ENCODE results near the gene ZSWIM9. TPM values are rescaled to one million over a fixed set of nuclear protein-coding genes. Genes with fewer than 3 reads are reported as not detected.

Gene ZSWIM9
- polyA plus RNA-seq, 1 donor from 2014 or later: 2.6 TPM

DNA sequence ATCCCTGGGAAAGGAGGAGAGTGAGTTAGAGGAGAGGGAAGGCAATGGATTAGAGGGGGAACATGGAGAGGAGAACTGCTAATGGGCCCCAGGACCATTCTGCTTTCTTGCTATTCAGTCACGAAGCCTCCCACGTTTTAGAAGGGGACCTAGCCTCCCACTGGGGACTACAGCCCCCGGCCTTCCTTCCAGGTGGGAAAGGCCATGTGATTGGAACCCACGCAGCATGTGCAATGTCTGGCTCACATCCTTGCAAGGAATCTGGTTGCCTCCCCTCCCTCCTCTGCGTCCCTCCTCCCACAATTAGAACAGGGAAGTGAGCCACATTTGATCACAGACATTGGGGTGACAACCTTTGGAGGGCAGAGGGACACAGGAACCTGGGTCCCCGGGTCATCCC lies 37.4 kb upstream of the ZSWIM9 start:
- no peaks in the 10 kb centered on the region for H3K27me3 ChIP-seq (ENCODE audit: insufficient read depth, low read depth, low read length)
- H4K20me1 ChIP-seq (ENCODE audit: insufficient read depth): no peaks in the 10 kb centered on the region
- H3K4me3 ChIP-seq (ENCODE audit: low read length): no peak overlapping the region
- no peaks in the 10 kb centered on the region for H3K9me3 ChIP-seq (ENCODE audit: low read length)
- H2AFZ ChIP-seq (ENCODE audit: low read depth, low read length): no peak overlapping the region
- no peaks in the 10 kb centered on the region for H3F3A ChIP-seq (ENCODE audit: insufficient read depth, low read length, poor library complexity, severe bottlenecking)
- no peaks in the 10 kb centered on the region for H3K79me2 ChIP-seq (replicated peaks; ENCODE audit: insufficient read depth, low read length)
- no peaks in the 10 kb centered on the region for H3K9me2 ChIP-seq (ENCODE audit: insufficient read depth, low read length)
- H3K36me3 ChIP-seq (ENCODE audit: insufficient read depth, low read length): no peaks in the 10 kb centered on the region
- H3K27ac ChIP-seq (ENCODE audit: low read length): no peak overlapping the region
- TF ChIP-seq EP300 (conservative IDR thresholded peaks at IDR 0.05; ENCODE audit: poor library complexity, severe bottlenecking) (no peak), POLR2AphosphoS5 (IDR thresholded peaks at IDR 0.05) (no peak), MXI1 (conservative IDR thresholded peaks at IDR 0.05; ENCODE audit: poor library complexity, severe bottlenecking) (no peak), TAF1 (IDR thresholded peaks at IDR 0.05; ENCODE audit: low read depth) (no peak), EZH2 (IDR thresholded peaks at IDR 0.05; ENCODE audit: borderline replicate concordance, insufficient read depth, low read length, poor library complexity, severe bottlenecking) (no peak), SMC3 (conservative IDR thresholded peaks at IDR 0.05; ENCODE audit: poor library complexity) (no peak)
- TF ChIP-seq, protein P1, sequence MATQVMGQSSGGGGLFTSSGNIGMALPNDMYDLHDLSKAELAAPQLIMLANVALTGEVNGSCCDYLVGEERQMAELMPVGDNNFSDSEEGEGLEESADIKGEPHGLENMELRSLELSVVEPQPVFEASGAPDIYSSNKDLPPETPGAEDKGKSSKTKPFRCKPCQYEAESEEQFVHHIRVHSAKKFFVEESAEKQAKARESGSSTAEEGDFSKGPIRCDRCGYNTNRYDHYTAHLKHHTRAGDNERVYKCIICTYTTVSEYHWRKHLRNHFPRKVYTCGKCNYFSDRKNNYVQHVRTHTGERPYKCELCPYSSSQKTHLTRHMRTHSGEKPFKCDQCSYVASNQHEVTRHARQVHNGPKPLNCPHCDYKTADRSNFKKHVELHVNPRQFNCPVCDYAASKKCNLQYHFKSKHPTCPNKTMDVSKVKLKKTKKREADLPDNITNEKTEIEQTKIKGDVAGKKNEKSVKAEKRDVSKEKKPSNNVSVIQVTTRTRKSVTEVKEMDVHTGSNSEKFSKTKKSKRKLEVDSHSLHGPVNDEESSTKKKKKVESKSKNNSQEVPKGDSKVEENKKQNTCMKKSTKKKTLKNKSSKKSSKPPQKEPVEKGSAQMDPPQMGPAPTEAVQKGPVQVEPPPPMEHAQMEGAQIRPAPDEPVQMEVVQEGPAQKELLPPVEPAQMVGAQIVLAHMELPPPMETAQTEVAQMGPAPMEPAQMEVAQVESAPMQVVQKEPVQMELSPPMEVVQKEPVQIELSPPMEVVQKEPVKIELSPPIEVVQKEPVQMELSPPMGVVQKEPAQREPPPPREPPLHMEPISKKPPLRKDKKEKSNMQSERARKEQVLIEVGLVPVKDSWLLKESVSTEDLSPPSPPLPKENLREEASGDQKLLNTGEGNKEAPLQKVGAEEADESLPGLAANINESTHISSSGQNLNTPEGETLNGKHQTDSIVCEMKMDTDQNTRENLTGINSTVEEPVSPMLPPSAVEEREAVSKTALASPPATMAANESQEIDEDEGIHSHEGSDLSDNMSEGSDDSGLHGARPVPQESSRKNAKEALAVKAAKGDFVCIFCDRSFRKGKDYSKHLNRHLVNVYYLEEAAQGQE (IDR thresholded peaks at IDR 0.05; ENCODE audit: borderline replicate concordance): no peak
- TF ChIP-seq, protein P2, sequence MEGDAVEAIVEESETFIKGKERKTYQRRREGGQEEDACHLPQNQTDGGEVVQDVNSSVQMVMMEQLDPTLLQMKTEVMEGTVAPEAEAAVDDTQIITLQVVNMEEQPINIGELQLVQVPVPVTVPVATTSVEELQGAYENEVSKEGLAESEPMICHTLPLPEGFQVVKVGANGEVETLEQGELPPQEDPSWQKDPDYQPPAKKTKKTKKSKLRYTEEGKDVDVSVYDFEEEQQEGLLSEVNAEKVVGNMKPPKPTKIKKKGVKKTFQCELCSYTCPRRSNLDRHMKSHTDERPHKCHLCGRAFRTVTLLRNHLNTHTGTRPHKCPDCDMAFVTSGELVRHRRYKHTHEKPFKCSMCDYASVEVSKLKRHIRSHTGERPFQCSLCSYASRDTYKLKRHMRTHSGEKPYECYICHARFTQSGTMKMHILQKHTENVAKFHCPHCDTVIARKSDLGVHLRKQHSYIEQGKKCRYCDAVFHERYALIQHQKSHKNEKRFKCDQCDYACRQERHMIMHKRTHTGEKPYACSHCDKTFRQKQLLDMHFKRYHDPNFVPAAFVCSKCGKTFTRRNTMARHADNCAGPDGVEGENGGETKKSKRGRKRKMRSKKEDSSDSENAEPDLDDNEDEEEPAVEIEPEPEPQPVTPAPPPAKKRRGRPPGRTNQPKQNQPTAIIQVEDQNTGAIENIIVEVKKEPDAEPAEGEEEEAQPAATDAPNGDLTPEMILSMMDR (IDR thresholded peaks at IDR 0.05; ENCODE audit: poor library complexity, severe bottlenecking): no peak
- no peak overlapping the region for H3K9ac ChIP-seq (ENCODE audit: low read length)
- H3K4me2 ChIP-seq (ENCODE audit: low read length): no peak overlapping the region

DNA sequence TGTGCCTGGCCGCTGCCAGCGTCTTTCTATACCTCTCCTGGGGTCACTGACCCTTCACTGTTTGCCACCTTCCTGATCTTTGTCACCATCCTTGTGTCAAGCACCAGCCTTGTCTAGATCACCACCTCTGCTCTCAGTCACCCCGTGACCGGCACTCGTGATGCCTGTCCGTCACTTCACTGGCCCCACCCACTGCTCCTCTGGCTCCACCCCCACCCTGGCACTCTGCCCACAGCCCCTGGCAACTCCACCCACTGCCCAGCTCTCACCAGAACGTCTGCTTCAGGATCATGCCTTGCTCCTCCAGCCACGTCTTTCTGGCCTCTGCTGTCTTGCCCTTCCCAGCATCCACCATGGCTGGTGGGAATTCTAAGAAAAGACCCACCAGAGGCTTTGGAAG lies 35.1 kb upstream of the ZSWIM9 start:
- Histone ChIP-seq H3K9me2 (ENCODE audit: insufficient read depth, low read length) (no peaks in the 10 kb centered on the region), H3K4me2 (ENCODE audit: low read length) (no peak overlapping the region), H3K4me3 (ENCODE audit: low read length) (no peak overlapping the region), H3K27ac (ENCODE audit: low read length) (no peak overlapping the region), H3K27me3 (ENCODE audit: insufficient read depth, low read depth, low read length) (no peaks in the 10 kb centered on the region), H3F3A (ENCODE audit: insufficient read depth, low read length, poor library complexity, severe bottlenecking) (no peaks in the 10 kb centered on the region), H3K36me3 (ENCODE audit: insufficient read depth, low read length) (no peaks in the 10 kb centered on the region), H3K79me2 (replicated peaks; ENCODE audit: insufficient read depth, low read length) (no peaks in the 10 kb centered on the region), H4K20me1 (ENCODE audit: insufficient read depth) (no peaks in the 10 kb centered on the region), H3K9me3 (ENCODE audit: low read length) (no peaks in the 10 kb centered on the region), H3K9ac (ENCODE audit: low read length) (no peak overlapping the region), H2AFZ (ENCODE audit: low read depth, low read length) (no peak overlapping the region)
- TF ChIP-seq EP300 (conservative IDR thresholded peaks at IDR 0.05; ENCODE audit: poor library complexity, severe bottlenecking) (no peak), MXI1 (conservative IDR thresholded peaks at IDR 0.05; ENCODE audit: poor library complexity, severe bottlenecking) (no peak), RAD21 (conservative IDR thresholded peaks at IDR 0.05) (no peak), POLR2AphosphoS5 (IDR thresholded peaks at IDR 0.05) (no peak)
- TF ChIP-seq, protein P2 (IDR thresholded peaks at IDR 0.05; ENCODE audit: poor library complexity, severe bottlenecking): no peak
- TF ChIP-seq, protein P1 (IDR thresholded peaks at IDR 0.05; ENCODE audit: borderline replicate concordance): no peak
